Left renal pelvis (tissue), 4 donors: ENCODE data around the gene BBX. TPM values are rescaled to one million over a fixed set of nuclear protein-coding genes. Genes with fewer than 3 reads are reported as not detected.

Experiments
- DNase-seq, 4 donors: peaks; one replicate each; pipeline ENCODE4 v3.0.0-alpha.2; 2013; ENCODE audit warnings: low read depth in 4 of 4, low spot score in 3 of 4
- polyA plus RNA-seq, 4 donors: library from polyadenylated mRNA; unstranded; fragments of 120-200 nt; gene quantifications; one replicate each; pipeline ENCODE4 v1.2.1, GENCODE V29; 2013; ENCODE audit not compliant: insufficient read length in 4 of 4

Gene BBX
- polyA plus RNA-seq, 4 donors: 57.8 to 77.8 (median 68.0) TPM

- DNase-seq: no peak
Observed at GRCh38 chr3:107643038-107643883, 120.5 kb downstream of the BBX start.

- no peak for DNase-seq
Observed at GRCh38 chr3:107644631-107645030, 121.9 kb downstream of the BBX start.

- no peak for DNase-seq
Observed at GRCh38 chr3:107650788-107651187, 128.0 kb downstream of the BBX start.

- DNase-seq: no peak
Observed at GRCh38 chr3:107651782-107652181, 129.0 kb downstream of the BBX start.

GRCh38 chr3:107654218-107654617, 131.5 kb downstream of the BBX start:
- no peak for DNase-seq

- no peak for DNase-seq
Observed at GRCh38 chr3:107657971-107658370, 135.2 kb downstream of the BBX start.

GRCh38 chr3:107660306-107660976, 137.7 kb downstream of the BBX start:
- DNase-seq: peak in 1 of 4 donors; percentile 8

GRCh38 chr3:107661447-107662123, 138.8 kb downstream of the BBX start:
- DNase-seq: no peak

GRCh38 chr3:107662124-107662507, 139.4 kb downstream of the BBX start:
- no peak for DNase-seq

GRCh38 chr3:107662586-107662985, 139.8 kb downstream of the BBX start:
- DNase-seq: no peak

GRCh38 chr3:107663266-107663665, 140.5 kb downstream of the BBX start:
- DNase-seq: no peak

GRCh38 chr3:107664614-107665013, 141.9 kb downstream of the BBX start:
- no peak for DNase-seq

- no peak for DNase-seq
Observed at GRCh38 chr3:107665351-107665750, 142.6 kb downstream of the BBX start.

GRCh38 chr3:107666853-107667252, 144.1 kb downstream of the BBX start:
- no peak for DNase-seq

- DNase-seq: no peak
Observed at GRCh38 chr3:107668416-107668815, 145.7 kb downstream of the BBX start.

GRCh38 chr3:107668963-107669362, 146.2 kb downstream of the BBX start:
- no peak for DNase-seq

GRCh38 chr3:107669669-107670068, 146.9 kb downstream of the BBX start:
- no peak for DNase-seq

- DNase-seq: no peak
Observed at GRCh38 chr3:107670986-107671385, 148.2 kb downstream of the BBX start.

- no peak for DNase-seq
Observed at GRCh38 chr3:107674371-107674770, 151.6 kb downstream of the BBX start.

GRCh38 chr3:107675233-107675900, 152.6 kb downstream of the BBX start:
- DNase-seq: no peak
